Mucosa of descending colon (tissue), 3 donors: ENCODE data around the gene RBBP8NL. TPM values are rescaled to one million over a fixed set of nuclear protein-coding genes. Genes with fewer than 3 reads are reported as not detected.
"Not testable (repeated sequence)": the region's sequence is repeated elsewhere in the genome, so short reads cannot be mapped to it uniquely, and the experiment has no call there.

ENCODE experiments used
- ATAC-seq: fragments of 200-7000 bp; cut with Tn5 transposase; one replicate; pipeline ENCODE4 v1.9.1; 2020; ENCODE audit warnings: mild to moderate bottlenecking, moderate library complexity
- DNase-seq, 3 donors: peaks; one replicate each; pipeline ENCODE4 v3.0.0-alpha.2; 2020
- H3K36me3 ChIP-seq: fragments of 200-600 bp; one replicate; pipeline ENCODE4 v1.8.0; 2021; ENCODE audit warnings: low read depth, mild to moderate bottlenecking
- H3K4me1 ChIP-seq: fragments of 200-600 bp; one replicate; pipeline ENCODE4 v1.8.0; 2021; ENCODE audit warnings: low read depth, mild to moderate bottlenecking
- H3K4me3 ChIP-seq: fragments of 200-600 bp; one replicate; pipeline ENCODE4 v1.8.0; 2021; ENCODE audit warnings: mild to moderate bottlenecking
- H3K9me3 ChIP-seq: fragments of 200-600 bp; one replicate; pipeline ENCODE4 v1.8.0; 2021; ENCODE audit warnings: mild to moderate bottlenecking
- CTCF ChIP-seq: fragments of 200-600 bp; IDR thresholded peaks from one replicate; pipeline ENCODE4 v1.8.0; 2022; ENCODE audit warnings: antibody characterized with exemption, mild to moderate bottlenecking
- intact Hi-C, 2 donors: fragments of 100-400 bp; cut with DNase I in 1 of 2; cut with micrococcal nuclease in 1 of 2; formaldehyde crosslinking; loops; one replicate each; pipeline versions ENCODE4 v1.11.0 to v1.11.1; 2022; cut with DNase I, micrococcal nuclease
- total RNA-seq, 3 donors: library from RNA; stranded (reverse); fragmentation: NEBNext Ultra II Directional in 2 of 3; extraction: Animal tissue kit (Norgen Biotek cat#: 25700) in 2 of 3; gene quantifications; one replicate each; pipeline versions ENCODE4 v1.2.1 to v1.2.4, GENCODE V29; 2021 to 2023
- donor health status: DM: no; HTN: no; CAD: no; lungs with moderate emphysema.
- donor health status: DM: no; HTN: no; CAD: no.
- donor health status: DM: no; HTN: yes; CAD: no.

The RBBP8NL gene
- total RNA-seq, 3 donors from 2014 or later = 2.3 to 7.0 (median 5.1) TPM

GRCh38 chr20:62429455-62430310 is 2.3 kb upstream of the RBBP8NL start:
- intact Hi-C loops = no loop called here
- H3K36me3 ChIP-seq = no peaks in the 10 kb centered on the region
- H3K4me1 ChIP-seq = peaks cover 39% of the 10 kb centered on the region
- H3K9me3 ChIP-seq = no peaks in the 10 kb centered on the region
- DNase-seq = no peak
- H3K4me3 ChIP-seq = no peak overlapping the region
- ATAC-seq = no peak
- TF ChIP-seq CTCF = no peak

DNA sequence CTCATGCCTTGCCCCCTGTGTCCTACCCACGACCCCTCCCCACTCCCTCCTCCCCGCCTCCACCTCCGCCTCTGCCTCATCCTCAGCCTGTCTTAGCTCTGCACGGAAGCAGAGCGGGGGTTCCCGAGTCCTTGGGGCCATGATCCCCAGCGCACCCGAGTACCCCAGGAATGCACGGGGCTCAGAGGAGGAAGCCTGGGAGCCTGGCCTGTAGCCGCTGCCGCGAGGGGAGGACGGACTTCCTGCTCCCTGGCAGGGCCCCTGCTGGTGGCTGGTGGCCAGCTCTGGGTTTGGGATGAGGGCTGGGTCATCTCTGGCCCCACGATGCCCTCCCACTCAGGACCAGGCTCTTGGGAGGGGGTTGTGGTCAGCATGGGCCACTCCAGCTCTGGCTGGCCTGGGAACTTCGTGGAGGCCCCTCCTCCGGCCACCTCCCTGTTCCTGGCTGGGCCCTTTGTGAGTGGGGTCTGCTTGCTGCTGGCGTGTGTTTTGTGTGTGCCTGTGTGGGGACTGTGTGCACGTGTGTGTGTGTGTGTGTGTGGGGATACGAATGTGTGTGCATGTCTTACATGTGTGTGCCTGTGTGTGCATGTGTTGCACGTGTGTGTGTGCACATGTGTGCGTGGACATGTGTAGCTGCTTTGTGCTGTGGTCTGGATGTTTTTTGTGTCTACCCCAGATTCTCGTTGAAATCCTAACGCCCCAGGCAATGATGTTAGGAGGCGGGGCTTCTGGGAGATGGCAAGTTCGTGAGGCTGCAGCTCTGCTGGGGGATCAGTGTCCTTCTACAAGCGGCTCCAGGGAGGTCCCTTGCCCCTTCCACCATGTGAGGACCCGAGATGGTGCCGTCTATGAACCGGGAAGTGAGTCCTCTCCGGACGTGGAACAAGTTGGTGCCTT is 1.3 kb upstream of the RBBP8NL start:
- Histone ChIP-seq H3K36me3 (no peaks in the 10 kb centered on the region), H3K4me3 (no peak overlapping the region), H3K9me3 (no peaks in the 10 kb centered on the region), H3K4me1 (peaks cover 32% of the 10 kb centered on the region)
- ATAC-seq (peak; percentile 6), DNase-seq (peak in 1 of 3 donors; percentile 58)
- no peak for TF ChIP-seq CTCF
- intact Hi-C loops = no loop called here

- peak in 2 of 3 donors; percentile 63 to 73 for DNase-seq
- H3K4me1 ChIP-seq = peaks cover 28% of the 10 kb centered on the region
- intact Hi-C loops = no loop called here
- no peaks in the 10 kb centered on the region for H3K9me3 ChIP-seq
- TF ChIP-seq CTCF = no peak
- H3K36me3 ChIP-seq = no peaks in the 10 kb centered on the region
- ATAC-seq = peak; percentile 65
- H3K4me3 ChIP-seq = no peak overlapping the region
Observed at GRCh38 chr20:62428002-62428372, 648 bp upstream of the RBBP8NL start.

DNA sequence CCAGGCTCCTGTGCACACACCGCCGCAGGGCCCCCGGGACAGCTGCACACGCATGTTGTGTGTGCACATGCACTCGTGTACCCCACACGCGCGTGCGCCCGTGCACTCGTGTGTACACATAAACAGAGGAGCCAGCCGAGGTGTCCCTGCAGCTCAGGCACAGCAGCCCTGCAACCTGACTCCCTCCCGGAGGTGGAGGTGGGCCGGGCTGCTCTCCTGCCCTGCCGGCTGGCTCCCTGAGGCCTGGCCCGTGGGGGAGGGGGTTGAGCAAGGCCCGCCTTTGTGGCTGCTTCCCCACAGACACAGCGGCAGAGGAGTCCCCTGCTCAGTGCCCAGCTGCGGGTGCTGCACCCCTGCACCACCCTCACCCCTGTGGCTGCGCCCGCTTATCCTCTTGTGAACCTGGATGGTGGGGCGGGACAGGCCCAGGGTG is 624 bp downstream of the RBBP8NL start:
- no peak overlapping the region for H3K4me3 ChIP-seq
- intact Hi-C loops = no loop called here
- DNase-seq = peak in 2 of 3 donors; percentile 42 to 68

DNA sequence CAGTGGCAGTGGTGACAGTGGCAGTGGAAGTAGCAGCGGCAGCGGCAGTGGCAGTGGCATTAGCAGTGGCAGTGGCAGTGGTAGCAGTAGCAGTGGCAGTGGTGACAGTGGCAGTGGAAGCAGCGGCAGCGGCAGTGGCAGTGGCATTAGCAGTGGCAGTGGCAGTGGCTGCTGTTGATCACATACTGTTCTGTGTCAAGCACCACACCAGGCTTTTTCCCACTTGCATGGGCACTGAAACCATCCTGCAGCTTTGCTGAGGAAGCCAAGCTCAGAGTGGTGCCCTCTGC is 1.3 kb downstream of the RBBP8NL start:
- peaks cover 25% of the 10 kb centered on the region for H3K4me1 ChIP-seq
- DNase-seq, H3K36me3 ChIP-seq, intact Hi-C loops, H3K9me3 ChIP-seq, ATAC-seq, H3K4me3 ChIP-seq: not testable (repeated sequence)

More for the DNA sequence above, 624 bp downstream of the RBBP8NL start:
- peak; percentile 41 for ATAC-seq
- no peaks in the 10 kb centered on the region for H3K36me3 ChIP-seq
- peaks cover 28% of the 10 kb centered on the region for H3K4me1 ChIP-seq
- no peak for TF ChIP-seq CTCF
- no peaks in the 10 kb centered on the region for H3K9me3 ChIP-seq
